Cortex of kidney (tissue), 1 donor: ENCODE results near the gene MAML3.

Experiments
- DNase-seq: peaks from one replicate; lab custom pipeline; 2025; lab: John Stamatoyannopoulos, UW

Gene MAML3

GRCh38 chr4:139685180-139685579 is 468.8 kb downstream of the MAML3 start:
- DNase-seq: no peak

DNA sequence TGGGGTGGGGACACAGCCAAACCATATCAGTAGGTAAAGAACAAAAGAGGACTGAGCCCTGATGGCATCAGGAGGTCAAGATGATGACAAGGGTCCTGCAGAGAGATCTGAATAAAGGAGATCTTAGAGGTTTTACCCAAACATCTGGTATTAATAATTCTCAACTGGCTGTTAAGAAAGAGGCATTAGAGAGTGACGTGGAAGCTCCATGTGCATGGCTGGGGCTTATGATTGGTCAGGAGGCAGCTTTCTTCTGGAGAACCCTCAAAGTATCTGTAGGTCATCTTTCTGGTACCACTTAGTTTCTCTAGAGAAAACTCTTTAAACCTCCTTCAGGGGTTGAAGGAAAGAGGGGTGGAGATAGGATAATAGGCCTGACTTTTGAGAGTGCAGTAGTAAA is 469.6 kb downstream of the MAML3 start:
- DNase-seq: no peak

- no peak for DNase-seq
Observed at GRCh38 chr4:139682741-139683151, 471.2 kb downstream of the MAML3 start.

DNA sequence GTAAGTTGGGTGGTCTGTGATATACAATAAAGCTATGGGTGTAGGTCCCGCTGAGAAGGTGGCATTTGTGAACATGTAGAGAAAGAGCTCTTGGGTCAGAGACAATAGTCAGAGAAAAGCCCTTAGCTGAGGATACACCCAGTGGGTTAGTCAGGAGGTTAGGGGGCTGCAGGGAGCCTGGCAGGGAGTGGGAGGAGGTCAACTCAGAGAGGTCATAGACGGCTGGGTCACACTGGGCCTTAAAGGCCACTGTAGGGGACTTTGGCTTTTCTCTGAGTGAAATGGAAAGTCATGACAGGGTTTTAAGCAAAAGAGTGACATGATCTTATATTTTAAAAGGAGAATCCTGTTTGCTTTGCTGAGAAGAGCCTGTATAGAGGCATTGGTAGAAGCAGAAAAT is 471.7 kb downstream of the MAML3 start:
- DNase-seq: no peak

DNA sequence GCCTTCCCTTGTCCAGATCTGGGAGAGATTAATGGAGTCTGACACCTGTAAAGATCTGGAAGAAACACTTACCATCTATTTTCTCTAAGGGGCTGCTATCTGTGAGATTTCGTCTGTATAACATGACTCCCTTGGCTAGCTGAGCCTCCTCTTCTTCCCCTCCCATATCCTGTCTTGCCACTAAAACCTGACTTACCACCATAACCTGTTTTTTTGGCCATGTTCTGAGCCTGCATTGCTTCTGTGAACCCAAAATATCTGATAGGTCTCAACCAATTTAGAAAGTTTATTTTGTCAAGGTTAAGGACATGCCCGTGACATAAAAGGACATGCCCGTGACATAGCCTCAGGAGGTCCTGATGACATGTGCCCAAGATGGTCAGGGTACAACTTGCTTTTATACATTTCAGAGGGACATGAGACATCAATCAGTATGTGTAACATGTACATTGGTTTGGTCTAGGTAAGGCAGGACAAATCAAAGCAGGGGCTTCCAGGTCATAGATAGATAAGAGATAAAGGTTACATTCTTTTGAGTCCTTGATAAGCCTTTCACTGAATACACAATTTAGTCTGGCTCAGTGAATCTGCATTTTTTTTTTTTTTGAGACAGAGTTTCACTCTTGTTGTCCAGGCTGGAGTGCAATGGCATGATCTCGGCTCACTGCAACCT is 476.9 kb downstream of the MAML3 start:
- no peak for DNase-seq

GRCh38 chr4:139676365-139676764 is 477.6 kb downstream of the MAML3 start:
- no peak for DNase-seq

DNA sequence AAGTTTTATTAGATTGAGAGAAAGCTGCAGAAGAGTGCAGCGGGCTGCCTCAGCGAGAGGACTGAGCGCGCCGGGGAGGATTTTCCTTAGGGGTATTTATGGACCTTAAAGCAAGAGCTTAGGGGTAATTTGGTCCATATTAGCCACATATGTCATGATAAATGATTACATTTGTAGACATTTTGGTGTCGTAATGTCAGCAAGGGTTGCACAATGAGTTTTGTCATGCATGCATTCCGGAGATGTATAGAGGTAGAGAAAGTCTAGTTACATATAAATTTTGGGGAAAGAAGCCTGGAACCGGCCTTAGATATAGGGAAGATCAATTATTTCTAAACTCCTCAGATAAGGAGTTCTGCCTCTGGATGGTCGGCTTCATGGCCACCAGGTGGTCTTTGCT is 478.3 kb downstream of the MAML3 start:
- DNase-seq: no peak

GRCh38 chr4:139674875-139675550 is 479.0 kb downstream of the MAML3 start:
- DNase-seq: no peak

- DNase-seq: no peak
Observed at GRCh38 chr4:139672732-139673131, 481.3 kb downstream of the MAML3 start.

DNA sequence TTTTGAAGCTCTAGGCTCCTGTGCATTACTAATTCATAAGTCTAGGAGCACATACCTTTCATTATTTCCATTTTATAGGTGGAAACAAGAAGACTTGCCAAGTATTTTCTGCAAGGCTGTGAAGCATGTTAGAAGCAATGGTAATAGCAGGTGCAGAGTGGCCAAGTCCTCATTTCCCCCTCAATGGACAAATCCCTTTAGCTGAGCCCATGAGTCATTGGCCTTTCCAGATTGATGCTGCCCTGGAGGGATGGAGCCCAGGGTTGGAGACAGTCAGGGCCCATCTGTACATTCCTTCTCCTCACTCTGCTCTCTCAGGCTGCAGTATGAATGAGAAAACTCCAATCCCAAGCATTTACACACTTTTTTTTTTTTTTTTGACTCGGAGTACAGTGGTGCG is 481.8 kb downstream of the MAML3 start:
- no peak for DNase-seq

DNA sequence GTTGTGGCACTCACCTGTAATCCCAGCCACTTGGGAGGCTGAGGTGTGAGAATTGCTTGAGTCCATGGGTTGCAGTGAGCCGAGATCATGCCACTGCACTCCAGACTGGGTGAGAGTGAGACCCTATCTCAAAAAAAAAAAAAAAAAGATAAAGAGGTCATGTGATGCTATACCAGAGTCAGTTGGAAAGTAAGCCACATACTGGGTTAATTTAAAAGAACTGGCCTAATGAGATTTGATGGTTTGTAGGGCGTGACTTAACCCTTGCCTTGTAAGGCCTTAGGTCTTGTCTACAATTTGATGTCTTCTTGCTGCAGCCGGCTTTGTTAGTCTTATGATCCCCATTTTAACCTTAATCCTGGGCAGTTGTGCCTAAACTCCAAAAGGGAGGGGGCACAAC is 483.2 kb downstream of the MAML3 start:
- no peak for DNase-seq

DNA sequence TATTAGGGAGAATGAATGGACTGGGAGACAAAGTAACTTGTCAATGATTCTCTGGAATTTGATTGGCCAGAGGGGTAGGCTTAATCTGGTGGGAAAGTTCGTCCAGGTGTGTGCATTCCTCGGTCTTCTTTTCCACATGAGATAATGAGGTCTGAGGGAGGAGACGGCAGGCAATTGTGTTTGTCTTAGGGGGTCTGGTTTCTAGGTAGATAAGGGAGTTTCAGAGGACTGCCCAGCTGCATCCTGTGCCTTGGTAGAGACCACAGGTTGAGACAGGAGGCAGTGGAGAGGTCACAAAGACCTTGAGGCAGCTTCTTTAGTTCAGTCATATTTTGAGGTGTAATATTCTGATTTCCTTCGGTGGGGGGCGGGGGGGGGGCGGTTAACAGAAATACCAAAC is 484.1 kb downstream of the MAML3 start:
- no peak for DNase-seq

DNA sequence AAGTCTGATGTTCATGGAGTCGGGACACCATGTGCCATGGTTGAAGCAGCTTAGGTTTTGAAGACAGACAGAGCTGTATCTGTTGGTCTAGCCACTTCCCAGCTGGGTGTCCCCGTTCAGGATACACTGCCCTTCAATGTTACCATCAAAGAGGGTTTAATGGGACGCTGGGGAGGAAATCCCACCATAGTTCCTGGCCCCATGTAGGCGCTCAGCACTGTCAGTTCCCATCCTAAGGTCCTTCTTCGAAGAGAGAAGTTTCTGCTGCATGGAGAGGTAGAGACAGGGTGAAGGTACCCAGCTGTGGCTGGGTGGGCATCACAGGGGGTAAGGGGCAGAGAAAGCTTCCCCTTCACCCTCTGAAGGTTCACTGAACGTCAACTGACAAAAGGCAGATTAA is 484.6 kb downstream of the MAML3 start:
- DNase-seq: no peak

DNA sequence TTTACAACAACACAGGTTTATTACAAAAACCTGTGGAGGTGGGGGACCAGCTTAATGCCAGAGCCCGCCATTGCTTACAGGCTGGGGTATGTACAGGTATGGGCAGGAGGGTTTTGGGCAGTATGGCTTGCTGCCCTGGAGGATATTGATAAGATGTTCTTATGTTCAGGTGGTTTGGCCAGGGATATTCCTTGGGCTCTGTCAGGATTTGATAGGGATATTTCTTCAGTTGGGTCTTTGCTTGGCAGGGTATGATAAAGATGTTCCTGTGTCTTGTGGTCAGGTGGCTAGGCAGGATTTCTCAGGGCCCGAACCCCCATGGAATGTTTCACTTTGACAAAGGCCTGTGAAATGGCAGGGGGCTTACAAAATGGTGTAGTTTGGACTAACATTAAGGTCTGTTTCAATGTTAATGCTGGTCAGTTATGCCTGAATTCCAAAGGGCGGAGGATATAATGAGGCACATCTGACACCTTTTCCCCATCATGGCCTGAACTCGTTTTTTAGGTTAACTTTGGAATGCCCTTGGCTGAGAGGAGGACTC is 485.3 kb downstream of the MAML3 start:
- no peak for DNase-seq

DNA sequence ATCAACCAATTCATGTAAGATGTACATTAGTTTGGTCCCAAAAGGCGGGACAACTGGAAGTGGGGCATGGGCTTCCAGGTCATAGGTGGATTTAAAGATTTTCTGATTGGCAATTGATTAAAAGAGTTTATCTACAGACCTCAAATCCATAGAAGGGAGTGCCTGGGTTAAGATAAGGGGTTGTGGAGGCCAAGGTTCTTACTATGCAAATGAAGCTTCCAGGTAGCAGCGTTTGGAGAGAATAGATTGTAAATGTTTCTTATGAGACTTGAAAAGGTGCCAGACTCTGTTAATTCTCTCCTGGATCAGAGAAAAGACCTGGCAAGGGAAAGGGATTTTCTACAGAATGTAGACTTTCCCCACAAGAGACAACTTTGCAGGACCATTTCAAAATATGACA is 485.9 kb downstream of the MAML3 start:
- DNase-seq: no peak
